ENCODE data around the gene CFAP73. TPM values are rescaled to one million over a fixed set of nuclear protein-coding genes. Genes with fewer than 3 reads are reported as not detected.

Gene CFAP73
- total RNA-seq, 1 donor from 2014 or later = not detected

DNA sequence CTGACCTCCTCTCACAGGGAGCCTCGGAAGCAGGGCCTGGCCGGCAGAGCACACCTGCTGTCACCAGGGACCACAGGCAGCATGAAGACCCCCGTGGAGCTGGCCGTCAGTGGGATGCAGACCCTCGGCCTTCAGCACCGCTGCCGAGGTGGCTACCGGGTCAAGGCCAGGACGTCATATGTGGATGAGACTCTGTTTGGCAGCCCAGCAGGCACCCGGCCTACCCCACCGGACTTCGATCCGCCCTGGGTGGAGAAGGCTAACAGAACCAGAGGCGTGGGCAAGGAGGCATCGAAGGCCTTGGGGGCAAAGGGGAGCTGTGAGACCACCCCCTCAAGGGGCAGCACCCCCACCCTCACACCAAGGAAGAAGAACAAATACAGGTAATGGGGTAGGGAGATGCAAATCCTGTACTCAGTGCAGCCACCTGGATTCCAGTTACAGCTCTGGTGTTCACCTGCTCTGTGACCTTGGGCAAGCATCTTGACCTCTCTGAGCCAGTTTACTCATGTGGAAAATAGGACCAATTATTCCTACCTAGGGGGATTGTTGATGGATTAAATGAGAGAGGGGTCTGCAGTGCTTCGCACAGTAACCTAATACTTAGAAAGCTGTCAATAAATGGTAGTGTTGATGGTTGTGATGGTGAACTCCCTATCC lies 37.3 kb downstream of the CFAP73 start:
- Histone ChIP-seq H3K4me3 (ENCODE audit: low read depth, low read length) (no peak overlapping the region), H3K27me3 (ENCODE audit: control insufficient read depth, insufficient read depth, low read length) (no peaks in the 10 kb centered on the region), H3K36me3 (ENCODE audit: control insufficient read depth, insufficient read depth, low read length) (peaks cover 9% of the 10 kb centered on the region)
- FAIRE-seq = no peak
- DNase-seq (ENCODE audit: low read depth) = no peak
- TF ChIP-seq, protein P1, sequence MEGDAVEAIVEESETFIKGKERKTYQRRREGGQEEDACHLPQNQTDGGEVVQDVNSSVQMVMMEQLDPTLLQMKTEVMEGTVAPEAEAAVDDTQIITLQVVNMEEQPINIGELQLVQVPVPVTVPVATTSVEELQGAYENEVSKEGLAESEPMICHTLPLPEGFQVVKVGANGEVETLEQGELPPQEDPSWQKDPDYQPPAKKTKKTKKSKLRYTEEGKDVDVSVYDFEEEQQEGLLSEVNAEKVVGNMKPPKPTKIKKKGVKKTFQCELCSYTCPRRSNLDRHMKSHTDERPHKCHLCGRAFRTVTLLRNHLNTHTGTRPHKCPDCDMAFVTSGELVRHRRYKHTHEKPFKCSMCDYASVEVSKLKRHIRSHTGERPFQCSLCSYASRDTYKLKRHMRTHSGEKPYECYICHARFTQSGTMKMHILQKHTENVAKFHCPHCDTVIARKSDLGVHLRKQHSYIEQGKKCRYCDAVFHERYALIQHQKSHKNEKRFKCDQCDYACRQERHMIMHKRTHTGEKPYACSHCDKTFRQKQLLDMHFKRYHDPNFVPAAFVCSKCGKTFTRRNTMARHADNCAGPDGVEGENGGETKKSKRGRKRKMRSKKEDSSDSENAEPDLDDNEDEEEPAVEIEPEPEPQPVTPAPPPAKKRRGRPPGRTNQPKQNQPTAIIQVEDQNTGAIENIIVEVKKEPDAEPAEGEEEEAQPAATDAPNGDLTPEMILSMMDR (IDR thresholded peaks at IDR 0.05; ENCODE audit: insufficient read depth, low read length, severe bottlenecking) = no peak

DNA sequence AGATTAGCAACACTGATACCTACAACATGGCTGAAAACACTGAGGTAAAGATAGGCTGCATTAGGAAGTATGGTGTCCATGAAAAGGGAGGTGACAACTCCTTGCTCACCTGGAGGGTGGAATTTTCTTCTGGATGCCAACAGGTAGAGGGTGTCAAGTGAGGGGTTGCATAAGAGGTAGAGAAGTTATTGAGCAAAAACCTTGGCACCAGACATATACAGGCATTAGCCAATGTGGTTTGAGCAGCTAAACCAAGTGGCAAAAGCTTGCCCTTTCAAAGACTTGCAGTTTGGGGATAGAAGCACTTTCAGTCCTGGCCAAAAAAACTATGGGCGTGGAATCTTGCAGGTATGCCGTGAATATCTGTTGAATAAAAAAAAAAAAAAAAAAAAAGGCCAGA lies 39.8 kb downstream of the CFAP73 start:
- Histone ChIP-seq H3K36me3 (ENCODE audit: control insufficient read depth, insufficient read depth, low read length) (peaks cover 6% of the 10 kb centered on the region), H3K4me3 (ENCODE audit: low read depth, low read length) (no peak overlapping the region), H3K27me3 (ENCODE audit: control insufficient read depth, insufficient read depth, low read length) (no peaks in the 10 kb centered on the region)
- peak; percentile 50 for DNase-seq (ENCODE audit: low read depth)
- TF ChIP-seq, protein P1 (IDR thresholded peaks at IDR 0.05; ENCODE audit: insufficient read depth, low read length, severe bottlenecking) = no peak
- no peak for FAIRE-seq

DNA sequence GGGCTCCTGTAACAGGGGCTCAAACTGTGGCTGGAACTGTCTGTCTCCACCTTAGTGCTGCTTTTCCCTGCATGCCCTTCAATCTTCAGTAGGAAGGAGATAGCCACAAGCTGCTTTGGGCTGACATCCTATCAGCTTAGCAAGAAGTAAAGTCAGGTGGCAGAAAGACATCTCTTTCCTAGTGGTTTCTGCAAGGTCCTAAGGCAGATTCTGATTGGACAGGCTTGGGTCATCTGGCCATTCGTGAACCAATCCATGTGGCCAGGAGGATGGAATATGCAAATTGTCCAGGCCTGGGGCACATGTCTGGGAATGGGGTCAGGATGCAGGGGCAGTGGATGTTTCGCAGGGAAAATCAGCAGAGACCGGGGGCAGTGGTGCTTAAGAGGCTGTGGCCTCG lies 41.2 kb downstream of the CFAP73 start:
- TF ChIP-seq, protein P1 (IDR thresholded peaks at IDR 0.05; ENCODE audit: insufficient read depth, low read length, severe bottlenecking) = no peak
- no peak for FAIRE-seq
- peaks cover 6% of the 10 kb centered on the region for H3K36me3 ChIP-seq (ENCODE audit: control insufficient read depth, insufficient read depth, low read length)

DNA sequence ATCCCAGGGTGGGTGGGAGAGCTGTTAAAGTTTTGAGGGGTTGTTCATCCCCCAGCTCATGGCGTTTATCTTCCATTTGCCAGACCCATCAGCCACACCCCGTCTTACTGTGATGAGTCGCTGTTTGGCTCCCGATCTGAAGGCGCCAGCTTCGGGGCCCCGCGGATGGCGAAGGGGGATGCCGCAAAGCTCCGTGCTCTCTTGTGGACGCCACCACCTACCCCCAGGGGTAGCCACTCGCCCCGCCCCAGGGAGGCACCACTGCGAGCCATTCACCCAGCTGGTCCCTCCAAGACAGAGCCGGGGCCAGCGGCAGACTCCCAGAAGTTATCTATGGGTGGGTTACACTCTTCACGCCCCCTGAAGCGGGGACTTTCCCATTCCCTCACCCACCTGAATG lies 41.7 kb downstream of the CFAP73 start:
- no peak for DNase-seq (ENCODE audit: low read depth)
- no peak for FAIRE-seq
- Histone ChIP-seq H3K27me3 (ENCODE audit: control insufficient read depth, insufficient read depth, low read length) (no peaks in the 10 kb centered on the region), H3K36me3 (ENCODE audit: control insufficient read depth, insufficient read depth, low read length) (peaks cover 6% of the 10 kb centered on the region), H3K4me3 (ENCODE audit: low read depth, low read length) (no peak overlapping the region)
- TF ChIP-seq, protein P1 (IDR thresholded peaks at IDR 0.05; ENCODE audit: insufficient read depth, low read length, severe bottlenecking) = no peak

More for the DNA sequence above, 41.2 kb downstream of the CFAP73 start:
- peak; percentile 13 for DNase-seq (ENCODE audit: low read depth)
- H3K4me3 ChIP-seq (ENCODE audit: low read depth, low read length) = no peak overlapping the region
- H3K27me3 ChIP-seq (ENCODE audit: control insufficient read depth, insufficient read depth, low read length) = no peaks in the 10 kb centered on the region

DNA sequence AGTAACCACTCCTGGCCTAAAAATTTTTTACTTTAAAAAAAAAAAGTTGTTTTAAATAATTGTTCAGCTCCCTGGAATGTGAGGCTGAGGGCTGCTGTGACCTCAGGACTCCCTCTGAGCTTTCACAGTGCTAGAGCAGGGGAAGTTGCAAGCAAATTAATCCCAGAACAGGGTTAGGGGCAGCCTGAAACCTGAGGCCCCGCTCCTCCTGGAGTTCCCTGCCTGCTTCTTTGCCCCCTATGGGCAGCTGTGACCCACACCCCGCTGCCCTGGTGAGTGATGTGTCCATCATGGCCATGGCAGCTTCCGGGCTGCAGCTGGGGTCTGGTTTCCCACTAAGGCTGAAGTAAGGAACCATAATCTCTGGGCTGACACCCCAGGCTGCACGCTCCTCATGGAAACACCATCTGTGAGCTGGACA lies 45.5 kb downstream of the CFAP73 start:
- Histone ChIP-seq H3K36me3 (ENCODE audit: control insufficient read depth, insufficient read depth, low read length) (peaks cover 6% of the 10 kb centered on the region), H3K27me3 (ENCODE audit: control insufficient read depth, insufficient read depth, low read length) (no peaks in the 10 kb centered on the region), H3K4me3 (ENCODE audit: low read depth, low read length) (no peak overlapping the region)
- TF ChIP-seq, protein P1 (IDR thresholded peaks at IDR 0.05; ENCODE audit: insufficient read depth, low read length, severe bottlenecking) = no peak
- DNase-seq (ENCODE audit: low read depth) (no peak), FAIRE-seq (no peak)

DNA sequence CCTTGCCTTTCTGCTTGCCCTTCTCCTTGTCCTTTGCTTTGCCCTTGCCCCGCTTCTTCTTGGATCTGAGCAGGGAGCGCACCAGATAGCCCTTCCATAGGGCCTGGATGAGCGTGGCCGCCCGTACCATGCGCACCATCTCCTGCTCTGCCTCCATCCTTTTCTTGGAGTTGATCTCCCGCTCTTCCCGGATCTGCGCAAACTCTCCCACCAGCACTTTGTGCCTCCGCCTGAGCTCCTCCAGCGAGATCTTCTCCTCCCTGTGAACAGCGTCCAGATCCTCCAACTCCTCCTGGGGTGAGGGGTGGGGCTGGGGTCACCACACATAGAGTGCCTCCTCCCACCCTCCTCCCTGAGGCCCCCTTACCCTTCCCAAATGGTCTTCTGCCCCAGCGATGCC lies 46.1 kb downstream of the CFAP73 start:
- TF ChIP-seq, protein P1 (IDR thresholded peaks at IDR 0.05; ENCODE audit: insufficient read depth, low read length, severe bottlenecking) = no peak
- Histone ChIP-seq H3K4me3 (ENCODE audit: low read depth, low read length) (no peak overlapping the region), H3K27me3 (ENCODE audit: control insufficient read depth, insufficient read depth, low read length) (no peaks in the 10 kb centered on the region), H3K36me3 (ENCODE audit: control insufficient read depth, insufficient read depth, low read length) (peaks cover 6% of the 10 kb centered on the region)
- FAIRE-seq (no peak), DNase-seq (ENCODE audit: low read depth) (no peak)

Data from bronchial epithelial cell (primary cell).